ENCODE measurements around the gene RABAC1.
"Not testable (repeated sequence)": the region's sequence is repeated elsewhere in the genome, so short reads cannot be mapped to it uniquely, and the experiment has no call there.

RABAC1 gene

GRCh38 chr19:41927497-41928192 is 31.5 kb downstream of the RABAC1 start:
- DNase-seq, result no peak

DNA sequence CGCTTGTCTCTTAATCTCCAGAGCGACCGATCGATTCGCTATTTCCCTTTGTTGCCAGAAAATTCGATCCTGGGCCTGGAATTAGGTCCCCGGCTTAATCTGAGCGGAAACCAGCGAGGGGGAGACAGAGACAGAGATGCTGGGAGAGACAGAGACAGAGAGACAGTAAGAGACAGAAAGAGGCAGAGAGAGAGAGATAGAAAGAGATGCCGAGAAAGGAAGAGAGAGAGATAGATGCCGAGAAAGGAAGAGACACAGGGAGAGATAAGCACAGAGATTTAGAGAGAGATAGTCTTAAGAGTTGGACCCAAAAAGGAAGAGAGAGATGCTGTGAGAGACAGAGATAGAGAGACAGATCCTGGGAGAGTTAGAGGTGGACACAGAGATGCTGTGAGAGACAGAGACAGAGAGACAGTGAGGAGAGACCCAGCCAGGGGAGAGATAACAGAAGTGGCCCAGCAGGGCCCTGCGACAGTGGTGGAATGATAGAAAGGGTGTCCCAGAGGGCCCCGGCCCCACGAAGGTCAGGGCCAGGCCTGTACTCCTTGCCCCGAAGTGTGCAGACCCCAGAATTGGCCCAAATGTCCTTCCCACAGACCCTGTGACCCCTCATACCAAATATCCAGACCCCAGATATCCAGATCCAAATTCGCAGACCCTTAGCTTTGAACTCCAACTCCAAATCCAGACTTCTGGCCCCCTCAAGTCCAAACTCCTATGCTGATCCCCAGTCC is 32.2 kb downstream of the RABAC1 start:
- DNase-seq, result no peak

GRCh38 chr19:41926028-41926762 is 32.9 kb downstream of the RABAC1 start:
- DNase-seq, result no peak

DNA sequence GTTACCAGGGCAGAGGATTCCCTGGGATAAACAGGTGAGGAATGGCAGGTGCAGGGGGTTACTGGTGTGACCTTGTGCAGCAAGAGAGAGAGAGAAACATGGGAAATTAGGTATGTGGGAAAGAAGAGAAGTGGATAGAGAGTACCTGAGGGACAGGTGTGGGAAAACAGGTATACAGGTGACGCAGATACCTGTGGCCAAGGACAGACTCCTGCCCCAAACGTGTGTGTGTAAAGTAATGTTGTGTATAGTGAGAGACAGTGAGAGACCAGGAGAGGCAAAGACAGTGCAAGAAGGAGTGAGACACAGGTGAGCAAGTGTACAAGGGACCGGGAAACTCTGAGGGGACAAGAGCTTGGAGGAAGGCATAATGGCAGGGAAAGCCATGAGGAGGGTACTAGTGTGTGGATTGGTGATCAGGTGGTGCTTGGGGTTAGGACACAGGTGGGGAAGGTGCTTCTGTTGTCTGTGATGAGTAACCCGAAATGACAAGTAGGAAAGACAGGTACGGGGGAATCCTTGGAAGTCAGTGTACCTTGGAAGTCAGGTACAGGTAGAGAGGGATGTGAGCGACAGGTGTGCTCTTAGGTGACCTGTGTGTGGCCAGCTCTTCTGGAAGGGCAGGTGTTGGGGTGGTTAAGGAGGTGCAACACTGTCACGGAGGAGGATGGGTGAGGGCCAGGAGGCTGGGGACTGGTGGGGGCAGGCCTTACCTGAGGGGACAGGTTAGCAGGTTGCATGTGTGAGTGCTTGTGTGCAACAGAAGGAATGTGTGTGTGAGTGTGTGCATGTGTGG is 33.7 kb downstream of the RABAC1 start:
- DNase-seq, result no peak

GRCh38 chr19:41924151-41925145 is 34.7 kb downstream of the RABAC1 start:
- DNase-seq, result no peak

GRCh38 chr19:41923045-41923788 is 35.9 kb downstream of the RABAC1 start:
- no peak for DNase-seq

- DNase-seq, result no peak
These were observed 36.5 kb downstream of the RABAC1 start for GRCh38 chr19:41922585-41922984.

GRCh38 chr19:41921577-41922576 is 37.2 kb downstream of the RABAC1 start:
- DNase-seq, result no peak

- DNase-seq, result peak in 2 of 4 experiments; percentile 12 to 23
These were observed 38.1 kb downstream of the RABAC1 start for GRCh38 chr19:41920882-41921576.

DNA sequence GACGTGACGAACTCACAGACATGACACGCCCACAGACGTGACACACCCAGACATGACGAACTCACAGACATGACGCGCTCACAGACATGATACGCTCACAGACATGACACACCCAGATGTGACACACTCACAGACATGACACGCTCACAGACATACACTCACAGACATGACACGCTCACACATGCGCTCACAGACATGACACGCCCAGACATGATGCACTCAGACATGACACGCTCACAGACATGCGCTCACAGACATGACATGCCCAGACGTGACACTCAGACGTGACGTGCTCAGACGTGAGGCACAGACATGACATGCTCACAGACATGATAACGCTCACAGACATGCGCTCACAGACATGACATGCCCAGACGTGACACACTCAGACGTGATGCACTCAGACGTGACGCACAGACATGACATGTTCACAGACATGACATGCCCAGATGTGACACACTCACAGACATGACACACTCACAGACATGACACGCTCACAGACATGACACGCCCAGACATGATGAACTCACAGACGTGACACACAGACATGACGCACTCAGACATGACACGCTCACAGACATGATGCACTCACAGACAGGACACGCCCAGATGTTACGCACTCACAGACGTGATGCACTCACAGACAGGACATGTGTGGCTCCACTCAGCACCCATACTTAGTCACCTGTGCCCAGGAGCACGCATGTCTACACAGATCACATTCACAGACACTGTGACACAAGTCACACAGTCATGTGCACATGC is 39.0 kb downstream of the RABAC1 start:
- no peak for DNase-seq

- DNase-seq, result no peak
These were observed 40.4 kb downstream of the RABAC1 start for GRCh38 chr19:41918653-41919244.

GRCh38 chr19:41918095-41918494 is 41.0 kb downstream of the RABAC1 start:
- DNase-seq, result no peak

DNA sequence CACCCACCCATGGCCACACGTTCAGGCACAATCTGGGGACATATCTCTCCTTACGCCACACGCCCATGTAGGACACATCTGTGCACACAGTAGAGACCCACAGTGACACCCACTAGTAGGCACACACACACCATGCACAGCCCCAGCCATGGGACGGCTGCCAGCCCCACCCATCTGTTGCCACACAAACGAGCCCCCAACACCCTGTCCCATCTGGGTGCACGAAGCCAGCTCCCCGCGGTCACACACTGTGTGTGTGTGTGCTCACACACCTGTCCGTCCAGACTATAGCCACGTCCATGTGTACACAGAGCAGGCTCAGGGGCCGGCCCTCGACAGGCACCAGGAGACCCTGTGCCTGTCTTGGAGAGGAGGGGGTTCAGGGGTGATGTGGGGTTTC is 41.4 kb downstream of the RABAC1 start:
- no peak for DNase-seq

DNA sequence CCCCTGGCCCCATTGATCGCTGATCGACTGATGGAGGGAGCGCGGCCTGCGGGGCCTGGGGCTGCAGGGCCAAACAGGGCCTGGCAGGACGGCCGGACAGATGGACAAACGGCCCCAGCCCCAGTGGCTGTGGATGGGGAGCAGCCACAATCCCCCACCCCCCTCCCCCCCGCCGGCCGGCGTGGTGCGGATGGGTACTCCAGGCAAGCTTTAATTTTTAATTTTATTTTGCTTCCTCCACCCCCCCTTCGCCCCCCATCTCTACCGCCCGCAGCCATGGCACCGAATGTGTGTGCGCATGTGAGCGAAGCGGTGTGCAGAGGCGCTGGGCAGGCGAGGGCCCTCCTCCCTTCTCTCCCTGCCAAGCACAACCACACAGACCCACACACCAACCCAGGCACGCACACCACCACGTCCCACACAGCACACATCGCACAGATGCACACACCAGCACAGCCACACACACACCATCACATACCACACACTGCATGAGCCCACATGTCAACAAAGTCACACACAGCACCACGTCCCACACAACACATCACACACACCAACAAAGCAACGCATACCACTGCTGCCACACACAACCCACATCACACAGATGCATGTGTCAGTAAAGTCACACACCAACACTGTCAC is 43.2 kb downstream of the RABAC1 start:
- no peak for DNase-seq

GRCh38 chr19:41915021-41915775 is 43.9 kb downstream of the RABAC1 start:
- no peak for DNase-seq

DNA sequence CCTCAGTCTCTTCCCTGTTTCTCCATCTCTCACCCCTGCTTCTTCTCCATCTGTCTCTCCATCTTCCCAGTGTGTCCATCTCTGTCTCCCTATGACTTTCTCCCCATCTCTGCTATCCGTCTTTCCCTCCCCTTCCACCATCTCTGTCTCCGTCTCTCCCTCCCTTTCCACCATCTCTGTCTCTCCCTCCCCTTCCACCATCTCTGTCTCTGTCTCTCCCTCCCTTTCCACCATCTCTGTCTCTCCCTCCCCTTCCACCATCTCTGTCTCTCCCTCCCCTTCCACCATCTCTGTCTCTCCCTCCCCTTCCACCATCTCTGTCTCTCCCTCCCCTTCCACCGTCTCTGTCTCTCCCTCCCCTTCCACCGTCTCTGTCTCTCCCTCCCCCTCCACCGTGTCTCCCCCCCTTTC is 44.7 kb downstream of the RABAC1 start:
- not testable (repeated sequence) for DNase-seq
